ENCODE measurements around the gene DNAJC3.
A peak's percentile ranks its signal among the peaks of the same experiment; 100 is the strongest.
"Not testable (repeated sequence)": the region's sequence is repeated elsewhere in the genome, so short reads cannot be mapped to it uniquely, and the experiment has no call there.

The DNAJC3 gene

GRCh38 chr13:95677564-95678266 lies 776 bp downstream of the DNAJC3 start:
- peak overlapping the region; percentile 89 for H3K4me3 ChIP-seq (ENCODE audit: low read depth, low read length)
- TF ChIP-seq CTCF (IDR thresholded peaks at IDR 0.05; ENCODE audit: low read depth, low read length) = no peak
- no peaks in the 10 kb centered on the region for H3K36me3 ChIP-seq
- no peaks in the 10 kb centered on the region for H3K27me3 ChIP-seq
- DNase-seq = no peak
- H3K4me1 ChIP-seq = no peaks in the 10 kb centered on the region
- no peaks in the 10 kb centered on the region for H3K9me3 ChIP-seq

- H3K4me1 ChIP-seq = no peaks in the 10 kb centered on the region
- H3K9me3 ChIP-seq = no peaks in the 10 kb centered on the region
- TF ChIP-seq CTCF (IDR thresholded peaks at IDR 0.05; ENCODE audit: low read depth, low read length) = no peak
- no peaks in the 10 kb centered on the region for H3K36me3 ChIP-seq
- H3K4me3 ChIP-seq (ENCODE audit: low read depth, low read length) = peak overlapping the region; percentile 8
- no peaks in the 10 kb centered on the region for H3K27me3 ChIP-seq
- DNase-seq = no peak
These were observed 2.0 kb downstream of the DNAJC3 start for GRCh38 chr13:95678967-95679366.

- Histone ChIP-seq H3K36me3 (no peaks in the 10 kb centered on the region), H3K4me3 (ENCODE audit: low read depth, low read length) (no peak overlapping the region), H3K9me3 (no peaks in the 10 kb centered on the region), H3K27me3 (no peaks in the 10 kb centered on the region), H3K4me1 (no peaks in the 10 kb centered on the region)
- no peak for DNase-seq
- TF ChIP-seq CTCF (IDR thresholded peaks at IDR 0.05; ENCODE audit: low read depth, low read length) = no peak
These were observed 2.8 kb downstream of the DNAJC3 start for GRCh38 chr13:95679722-95680121.

GRCh38 chr13:95684418-95684817 lies 7.5 kb downstream of the DNAJC3 start:
- Histone ChIP-seq H3K9me3 (no peaks in the 10 kb centered on the region), H3K4me1 (no peaks in the 10 kb centered on the region)
- no peak for TF ChIP-seq CTCF (IDR thresholded peaks at IDR 0.05; ENCODE audit: low read depth, low read length)

GRCh38 chr13:95684960-95685359 lies 8.0 kb downstream of the DNAJC3 start:
- H3K27me3 ChIP-seq; DNase-seq; H3K36me3 ChIP-seq; H3K9me3 ChIP-seq; H3K4me1 ChIP-seq; H3K4me3 ChIP-seq (ENCODE audit: low read depth, low read length): not testable (repeated sequence)

More at GRCh38 chr13:95684418-95684817, 7.5 kb downstream of the DNAJC3 start:
- H3K4me3 ChIP-seq (ENCODE audit: low read depth, low read length) = no peak overlapping the region
- DNase-seq = no peak
- no peaks in the 10 kb centered on the region for H3K27me3 ChIP-seq
- H3K36me3 ChIP-seq = no peaks in the 10 kb centered on the region

- Histone ChIP-seq H3K4me3 (ENCODE audit: low read depth, low read length) (no peak overlapping the region), H3K27me3 (no peaks in the 10 kb centered on the region), H3K4me1 (no peaks in the 10 kb centered on the region), H3K36me3 (no peaks in the 10 kb centered on the region), H3K9me3 (no peaks in the 10 kb centered on the region)
- no peak for DNase-seq
- TF ChIP-seq CTCF (IDR thresholded peaks at IDR 0.05; ENCODE audit: low read depth, low read length) = no peak
These were observed 12.6 kb downstream of the DNAJC3 start for GRCh38 chr13:95689582-95689926.

- DNase-seq; H3K36me3 ChIP-seq; H3K27me3 ChIP-seq; H3K4me3 ChIP-seq (ENCODE audit: low read depth, low read length); H3K9me3 ChIP-seq; H3K4me1 ChIP-seq: not testable (repeated sequence)
These were observed 14.0 kb downstream of the DNAJC3 start for GRCh38 chr13:95690986-95691385.

All from BE2C (cell line).